ENCODE measurements around the gene TRAPPC10.

TRAPPC10 gene

GRCh38 chr21:43994085-43994484 is 18.0 kb upstream of the TRAPPC10 start:
- H3K4me1 ChIP-seq (ENCODE audit: control insufficient read depth in 1 of 2, insufficient read depth in 2 of 2, low read length in 2 of 2), result peaks cover 0 to 4% of the 10 kb centered on the region in 2 experiments
- H3K4me3 ChIP-seq (ENCODE audit: low read depth, low read length), result no peak overlapping the region

GRCh38 chr21:43994646-43995045 is 17.5 kb upstream of the TRAPPC10 start:
- peaks cover 7% of the 10 kb centered on the region for H3K9me3 ChIP-seq (ENCODE audit: insufficient read depth, low read depth, low read length)
- H2AFZ ChIP-seq (ENCODE audit: insufficient read depth, low read length, poor library complexity), result no peak overlapping the region
- no peaks in the 10 kb centered on the region for H3K36me3 ChIP-seq (ENCODE audit: control insufficient read depth in 1 of 2, insufficient read depth in 2 of 2, low read length in 2 of 2)
- H3K4me3 ChIP-seq (ENCODE audit: low read depth, low read length), result no peak overlapping the region
- H3K9ac ChIP-seq (ENCODE audit: low read length), result no peak overlapping the region
- H4K12ac ChIP-seq (ENCODE audit: low read depth, low read length), result no peak overlapping the region
- H2BK12ac ChIP-seq (ENCODE audit: low read length), result no peak overlapping the region
- H4K8ac ChIP-seq (ENCODE audit: low read depth, low read length), result no peak overlapping the region
- H3K79me2 ChIP-seq (ENCODE audit: control insufficient read depth, insufficient read depth, low read length, poor library complexity), result no peaks in the 10 kb centered on the region
- no peak overlapping the region for H3K23ac ChIP-seq (ENCODE audit: low read length)
- H3K4me2 ChIP-seq (ENCODE audit: low read length), result no peak overlapping the region
- no peak overlapping the region for H2BK5ac ChIP-seq (ENCODE audit: low read depth, low read length, poor library complexity)
- no peak overlapping the region for H3K14ac ChIP-seq (ENCODE audit: low read length)
- H2AK5ac ChIP-seq (ENCODE audit: low read length), result no peak overlapping the region
- WGBS (ENCODE audit: extremely low coverage, insufficient coverage, insufficient read length), result no CpG with 5 or more reads among the region's 9 CpGs
- H3K27me3 ChIP-seq (ENCODE audit: insufficient read depth, low read length), result no peaks in the 10 kb centered on the region
- H3K18ac ChIP-seq (ENCODE audit: low read length), result no peak overlapping the region
- no peak overlapping the region for H2BK120ac ChIP-seq (ENCODE audit: insufficient read depth, low read length, poor library complexity)
- H3K27ac ChIP-seq (ENCODE audit: low read depth, low read length), result no peak overlapping the region
- peaks cover 0 to 4% of the 10 kb centered on the region in 2 experiments for H3K4me1 ChIP-seq (ENCODE audit: control insufficient read depth in 1 of 2, insufficient read depth in 2 of 2, low read length in 2 of 2)
- no peak for DNase-seq
- no peaks in the 10 kb centered on the region for H3K79me1 ChIP-seq (ENCODE audit: low read length)
- H3K4ac ChIP-seq (ENCODE audit: low read depth, low read length), result no peak overlapping the region
- no peak overlapping the region for H4K91ac ChIP-seq (ENCODE audit: low read depth, low read length)

More at GRCh38 chr21:43994085-43994484, 18.0 kb upstream of the TRAPPC10 start:
- WGBS (ENCODE audit: extremely low coverage, insufficient coverage, insufficient read length), result no CpG with 5 or more reads among the region's 11 CpGs
- Histone ChIP-seq H3K79me2 (ENCODE audit: control insufficient read depth, insufficient read depth, low read length, poor library complexity) (no peaks in the 10 kb centered on the region), H2BK12ac (ENCODE audit: low read length) (no peak overlapping the region), H3K14ac (ENCODE audit: low read length) (no peak overlapping the region), H2BK120ac (ENCODE audit: insufficient read depth, low read length, poor library complexity) (no peak overlapping the region), H3K36me3 (ENCODE audit: control insufficient read depth in 1 of 2, insufficient read depth in 2 of 2, low read length in 2 of 2) (no peaks in the 10 kb centered on the region), H3K9ac (ENCODE audit: low read length) (no peak overlapping the region), H4K91ac (ENCODE audit: low read depth, low read length) (no peak overlapping the region), H2BK5ac (ENCODE audit: low read depth, low read length, poor library complexity) (no peak overlapping the region), H3K79me1 (ENCODE audit: low read length) (no peaks in the 10 kb centered on the region), H3K4ac (ENCODE audit: low read depth, low read length) (no peak overlapping the region), H3K4me2 (ENCODE audit: low read length) (no peak overlapping the region), H3K23ac (ENCODE audit: low read length) (no peak overlapping the region), H3K27me3 (ENCODE audit: insufficient read depth, low read length) (no peaks in the 10 kb centered on the region), H2AK5ac (ENCODE audit: low read length) (no peak overlapping the region), H3K18ac (ENCODE audit: low read length) (no peak overlapping the region), H2AFZ (ENCODE audit: insufficient read depth, low read length, poor library complexity) (no peak overlapping the region), H3K9me3 (ENCODE audit: insufficient read depth, low read depth, low read length) (peaks cover 7% of the 10 kb centered on the region), H4K12ac (ENCODE audit: low read depth, low read length) (no peak overlapping the region), H3K27ac (ENCODE audit: low read depth, low read length) (no peak overlapping the region), H4K8ac (ENCODE audit: low read depth, low read length) (no peak overlapping the region)
- DNase-seq, result no peak

GRCh38 chr21:43995521-43996105 is 16.5 kb upstream of the TRAPPC10 start:
- no peak overlapping the region for H3K4ac ChIP-seq (ENCODE audit: low read depth, low read length)

GRCh38 chr21:43997766-43998742 is 14.1 kb upstream of the TRAPPC10 start:
- no CpG with 5 or more reads among the region's 5 CpGs for WGBS (ENCODE audit: extremely low coverage, insufficient coverage, insufficient read length)
- Histone ChIP-seq H4K12ac (ENCODE audit: low read depth, low read length) (no peak overlapping the region), H3K4ac (ENCODE audit: low read depth, low read length) (no peak overlapping the region), H3K9ac (ENCODE audit: low read length) (no peak overlapping the region), H3K18ac (ENCODE audit: low read length) (no peak overlapping the region), H2BK120ac (ENCODE audit: insufficient read depth, low read length, poor library complexity) (no peak overlapping the region), H2BK12ac (ENCODE audit: low read length) (no peak overlapping the region), H3K14ac (ENCODE audit: low read length) (no peak overlapping the region), H3K36me3 (ENCODE audit: control insufficient read depth in 1 of 2, insufficient read depth in 2 of 2, low read length in 2 of 2) (no peaks in the 10 kb centered on the region), H4K8ac (ENCODE audit: low read depth, low read length) (no peak overlapping the region), H3K9me3 (ENCODE audit: insufficient read depth, low read depth, low read length) (peaks cover 7% of the 10 kb centered on the region), H3K79me1 (ENCODE audit: low read length) (no peaks in the 10 kb centered on the region), H3K4me3 (ENCODE audit: low read depth, low read length) (no peak overlapping the region), H2AK5ac (ENCODE audit: low read length) (no peak overlapping the region), H2AFZ (ENCODE audit: insufficient read depth, low read length, poor library complexity) (no peak overlapping the region), H2BK5ac (ENCODE audit: low read depth, low read length, poor library complexity) (no peak overlapping the region), H3K79me2 (ENCODE audit: control insufficient read depth, insufficient read depth, low read length, poor library complexity) (no peaks in the 10 kb centered on the region), H3K4me2 (ENCODE audit: low read length) (no peak overlapping the region), H3K4me1 (ENCODE audit: control insufficient read depth in 1 of 2, insufficient read depth in 2 of 2, low read length in 2 of 2) (peaks cover 0 to 4% of the 10 kb centered on the region in 2 experiments), H3K23ac (ENCODE audit: low read length) (no peak overlapping the region), H3K27ac (ENCODE audit: low read depth, low read length) (no peak overlapping the region), H4K91ac (ENCODE audit: low read depth, low read length) (no peak overlapping the region), H3K27me3 (ENCODE audit: insufficient read depth, low read length) (no peaks in the 10 kb centered on the region)
- no peak for DNase-seq

More at GRCh38 chr21:43995521-43996105, 16.5 kb upstream of the TRAPPC10 start:
- Histone ChIP-seq H3K79me1 (ENCODE audit: low read length) (no peaks in the 10 kb centered on the region), H4K12ac (ENCODE audit: low read depth, low read length) (no peak overlapping the region), H3K4me1 (ENCODE audit: control insufficient read depth in 1 of 2, insufficient read depth in 2 of 2, low read length in 2 of 2) (peaks cover 0 to 4% of the 10 kb centered on the region in 2 experiments), H3K4me3 (ENCODE audit: low read depth, low read length) (no peak overlapping the region), H4K91ac (ENCODE audit: low read depth, low read length) (no peak overlapping the region), H3K18ac (ENCODE audit: low read length) (no peak overlapping the region), H3K79me2 (ENCODE audit: control insufficient read depth, insufficient read depth, low read length, poor library complexity) (no peaks in the 10 kb centered on the region), H3K14ac (ENCODE audit: low read length) (no peak overlapping the region), H2AFZ (ENCODE audit: insufficient read depth, low read length, poor library complexity) (no peak overlapping the region), H3K36me3 (ENCODE audit: control insufficient read depth in 1 of 2, insufficient read depth in 2 of 2, low read length in 2 of 2) (no peaks in the 10 kb centered on the region), H3K23ac (ENCODE audit: low read length) (no peak overlapping the region), H2BK5ac (ENCODE audit: low read depth, low read length, poor library complexity) (no peak overlapping the region), H3K4me2 (ENCODE audit: low read length) (no peak overlapping the region), H3K27ac (ENCODE audit: low read depth, low read length) (no peak overlapping the region), H2AK5ac (ENCODE audit: low read length) (no peak overlapping the region), H3K9ac (ENCODE audit: low read length) (no peak overlapping the region), H2BK12ac (ENCODE audit: low read length) (no peak overlapping the region), H2BK120ac (ENCODE audit: insufficient read depth, low read length, poor library complexity) (no peak overlapping the region), H4K8ac (ENCODE audit: low read depth, low read length) (no peak overlapping the region), H3K9me3 (ENCODE audit: insufficient read depth, low read depth, low read length) (peaks cover 7% of the 10 kb centered on the region), H3K27me3 (ENCODE audit: insufficient read depth, low read length) (no peaks in the 10 kb centered on the region)
- no peak for DNase-seq
- whole genome bisulfite sequencing (ENCODE audit: extremely low coverage, insufficient coverage, insufficient read length), result no CpG with 5 or more reads among the region's 18 CpGs

All from trophoblast cell (in vitro differentiated cells and primary cell).